ENCODE data around the gene AP4B1. TPM values are rescaled to one million over a fixed set of nuclear protein-coding genes. Genes with fewer than 3 reads are reported as not detected.
A peak's percentile ranks its signal among the peaks of the same experiment; 100 is the strongest.

AP4B1 gene
- total and polyA plus RNA-seq, 2 donors (not counting 1 experiment from before 2014, with no cell fraction given) = 52.2 to 55.2 TPM

DNA sequence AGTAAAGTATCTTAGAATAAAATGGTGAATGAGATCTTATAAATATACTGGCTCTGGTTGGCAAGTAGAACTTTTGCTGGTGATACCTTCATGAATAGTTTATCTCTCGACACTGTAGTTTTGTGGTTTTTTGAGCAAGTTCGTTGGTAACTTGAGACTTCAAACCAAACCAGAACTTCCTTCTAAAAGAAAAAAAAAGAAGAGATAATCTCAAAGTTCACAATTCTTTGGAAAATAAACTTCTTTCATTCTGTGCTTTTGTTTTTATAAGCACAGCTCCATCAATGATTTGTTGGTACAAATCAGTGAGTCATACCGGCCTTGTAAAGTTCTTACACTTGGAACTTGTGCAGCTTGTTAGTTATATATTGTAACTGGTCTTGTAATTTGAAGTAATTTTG, 26.9 kb upstream of the AP4B1 start:
- ChIA-PET CTCF (interaction anchor here (0.7 to 7.2 kb wide), 6 partner anchors 14 to 101 kb away, joined by 3 to 94 read pairs (median 3); partner anchors contain the start of genes AP4B1 and DCLRE1B), POLR2A (interaction anchor here (0.5 to 0.9 kb wide), 2 partner anchors 13 to 18 kb away, joined by 3 to 6 read pairs; no protein-coding TSS in a partner anchor)
- Histone ChIP-seq H4K20me1 (ENCODE audit: control insufficient read depth, insufficient read depth, low read length, poor library complexity, severe bottlenecking) (peaks cover 43% of the 10 kb centered on the region), H3K27ac (ENCODE audit: low read length in 2 of 2) (peak overlapping the region in 1 of 2 donors; percentile 99), H3K9ac (ENCODE audit: low read length) (peak overlapping the region; percentile 99), H3K79me2 (ENCODE audit: control insufficient read depth, insufficient read depth, low read length) (peaks cover 68% of the 10 kb centered on the region), H3K27me3 (replicated peaks in 1 of 4; ENCODE audit: control extremely low read depth in 1 of 4, control insufficient read depth in 3 of 4, insufficient read depth in 4 of 4, low read length in 3 of 4) (no peaks in the 10 kb centered on the region), H3K4me2 (replicated peaks; ENCODE audit: low read depth, low read length, poor library complexity, severe bottlenecking) (peak overlapping the region; percentile 85), H3K36me3 (replicated peaks in 1 of 2; ENCODE audit: control extremely low read depth in 1 of 2, control insufficient read depth in 1 of 2, extremely low read depth in 1 of 2, insufficient read depth in 2 of 2, low read length in 1 of 2) (no peaks in the 10 kb centered on the region), H3K4me1 (ENCODE audit: control insufficient read depth in 2 of 2, insufficient read depth in 2 of 2, low read length in 2 of 2) (peaks cover 36 to 40% of the 10 kb centered on the region in 2 donors), H3K9me3 (ENCODE audit: control extremely low read depth in 1 of 3, control insufficient read depth in 2 of 3, insufficient read depth in 1 of 3, low read length in 2 of 3) (peaks cover 0 to 3% (median 0%) of the 10 kb centered on the region in 3 donors), H2AFZ (ENCODE audit: insufficient read depth, low read depth, low read length, poor library complexity, severe bottlenecking) (no peak overlapping the region), H3K4me3 (ENCODE audit: control extremely low read depth in 1 of 5, extremely low read depth in 1 of 5, insufficient read depth in 1 of 5, low read depth in 2 of 5, low read length in 4 of 5) (peak overlapping the region in 2 of 5 experiments; percentile 9 to 29)
- TF ChIP-seq EZH2 (IDR thresholded peaks at IDR 0.05; ENCODE audit: borderline replicate concordance, insufficient read depth, low read depth, low read length, poor library complexity, severe bottlenecking) = no peak
- TF ChIP-seq, protein P1, sequence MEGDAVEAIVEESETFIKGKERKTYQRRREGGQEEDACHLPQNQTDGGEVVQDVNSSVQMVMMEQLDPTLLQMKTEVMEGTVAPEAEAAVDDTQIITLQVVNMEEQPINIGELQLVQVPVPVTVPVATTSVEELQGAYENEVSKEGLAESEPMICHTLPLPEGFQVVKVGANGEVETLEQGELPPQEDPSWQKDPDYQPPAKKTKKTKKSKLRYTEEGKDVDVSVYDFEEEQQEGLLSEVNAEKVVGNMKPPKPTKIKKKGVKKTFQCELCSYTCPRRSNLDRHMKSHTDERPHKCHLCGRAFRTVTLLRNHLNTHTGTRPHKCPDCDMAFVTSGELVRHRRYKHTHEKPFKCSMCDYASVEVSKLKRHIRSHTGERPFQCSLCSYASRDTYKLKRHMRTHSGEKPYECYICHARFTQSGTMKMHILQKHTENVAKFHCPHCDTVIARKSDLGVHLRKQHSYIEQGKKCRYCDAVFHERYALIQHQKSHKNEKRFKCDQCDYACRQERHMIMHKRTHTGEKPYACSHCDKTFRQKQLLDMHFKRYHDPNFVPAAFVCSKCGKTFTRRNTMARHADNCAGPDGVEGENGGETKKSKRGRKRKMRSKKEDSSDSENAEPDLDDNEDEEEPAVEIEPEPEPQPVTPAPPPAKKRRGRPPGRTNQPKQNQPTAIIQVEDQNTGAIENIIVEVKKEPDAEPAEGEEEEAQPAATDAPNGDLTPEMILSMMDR (IDR thresholded peaks at IDR 0.05) = no peak
- Mint-ChIP-seq H3K9me3 (ENCODE audit: insufficient read depth) (no peaks in the 10 kb centered on the region), H3K27ac (no peak overlapping the region), H3K27me3 (no peaks in the 10 kb centered on the region), H3K4me1 (peaks cover 62% of the 10 kb centered on the region), H3K4me3 (peak overlapping the region; percentile 97)
- DNase-seq (peak; percentile 9), ATAC-seq (ENCODE audit: low read depth) (no peak)
- no CpG with 5 or more reads among the region's 3 CpGs for WGBS (ENCODE audit: insufficient coverage)
- intact Hi-C loops (cut with micrococcal nuclease) = no loop called here

DNA sequence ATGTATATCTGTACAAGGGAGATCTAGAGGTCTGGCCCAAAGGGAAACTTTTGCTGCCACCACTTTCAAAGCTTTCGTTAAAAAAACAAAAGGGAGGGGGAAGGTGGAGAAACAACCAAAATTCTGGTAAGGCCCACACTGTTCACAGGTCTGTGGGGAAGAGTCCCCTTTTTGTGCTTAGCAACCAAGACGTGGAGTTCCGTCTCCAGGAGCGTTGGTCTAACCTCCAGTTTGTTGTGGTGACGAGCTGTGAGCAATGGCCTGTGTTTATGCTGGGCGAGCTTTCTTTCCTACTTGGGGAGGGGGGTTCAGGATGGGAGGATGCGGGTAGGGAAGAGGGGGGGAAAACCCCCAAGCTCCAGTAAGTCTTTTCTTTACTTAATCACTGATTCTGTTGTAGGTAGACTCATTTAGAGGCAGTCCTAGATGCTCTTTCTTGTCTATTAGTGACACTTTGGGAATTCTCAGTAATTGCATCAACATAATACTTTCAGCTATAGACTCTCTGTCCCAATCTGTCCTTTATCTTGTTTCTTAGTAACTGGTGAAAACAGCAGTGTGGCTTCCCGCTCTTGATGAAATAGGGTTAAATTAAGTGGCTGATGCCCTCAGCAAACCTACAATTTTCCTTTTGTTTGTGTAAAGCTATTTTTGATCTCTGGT, 26.0 kb upstream of the AP4B1 start:
- Mint-ChIP-seq H3K4me1 (peaks cover 58% of the 10 kb centered on the region), H3K27me3 (no peaks in the 10 kb centered on the region), H3K9me3 (ENCODE audit: insufficient read depth) (no peaks in the 10 kb centered on the region), H3K4me3 (peak overlapping the region; percentile 97), H3K27ac (peak overlapping the region; percentile 94)
- Histone ChIP-seq H3K36me3 (replicated peaks in 1 of 2; ENCODE audit: control extremely low read depth in 1 of 2, control insufficient read depth in 1 of 2, extremely low read depth in 1 of 2, insufficient read depth in 2 of 2, low read length in 1 of 2) (no peaks in the 10 kb centered on the region), H3K27me3 (replicated peaks in 1 of 4; ENCODE audit: control extremely low read depth in 1 of 4, control insufficient read depth in 3 of 4, insufficient read depth in 4 of 4, low read length in 3 of 4) (no peaks in the 10 kb centered on the region), H3K9ac (ENCODE audit: low read length) (peak overlapping the region; percentile 99), H3K4me2 (replicated peaks; ENCODE audit: low read depth, low read length, poor library complexity, severe bottlenecking) (peak overlapping the region; percentile 85), H3K27ac (ENCODE audit: low read length in 2 of 2) (peak overlapping the region; percentile 90 to 99), H3K4me1 (ENCODE audit: control insufficient read depth in 2 of 2, insufficient read depth in 2 of 2, low read length in 2 of 2) (peaks cover 36 to 40% of the 10 kb centered on the region in 2 donors), H2AFZ (ENCODE audit: insufficient read depth, low read depth, low read length, poor library complexity, severe bottlenecking) (peak overlapping the region; percentile 93), H3K4me3 (ENCODE audit: control extremely low read depth in 1 of 5, extremely low read depth in 1 of 5, insufficient read depth in 1 of 5, low read depth in 2 of 5, low read length in 4 of 5) (peak overlapping the region; percentile 76 to 90 (median 86)), H3K79me2 (ENCODE audit: control insufficient read depth, insufficient read depth, low read length) (peaks cover 59% of the 10 kb centered on the region), H4K20me1 (ENCODE audit: control insufficient read depth, insufficient read depth, low read length, poor library complexity, severe bottlenecking) (peaks cover 38% of the 10 kb centered on the region), H3K9me3 (ENCODE audit: control extremely low read depth in 1 of 3, control insufficient read depth in 2 of 3, insufficient read depth in 1 of 3, low read length in 2 of 3) (peaks cover 0 to 3% (median 0%) of the 10 kb centered on the region in 3 donors)
- WGBS (ENCODE audit: insufficient coverage) = 0% methylated on average over 2 of the region's 8 CpGs
- intact Hi-C loops (cut with micrococcal nuclease) = no loop called here
- TF ChIP-seq, protein P1 (IDR thresholded peaks at IDR 0.05) = no peak
- no peak for TF ChIP-seq EZH2 (IDR thresholded peaks at IDR 0.05; ENCODE audit: borderline replicate concordance, insufficient read depth, low read depth, low read length, poor library complexity, severe bottlenecking)
- ATAC-seq (ENCODE audit: low read depth) (no peak), DNase-seq (peak; percentile 78)
- ChIA-PET POLR2A (interaction anchor here (0.9 to 3.5 kb wide), 2 partner anchors 18 to 25 kb away, joined by 3 to 50 read pairs; partner anchors contain the start of genes AP4B1 and DCLRE1B), CTCF (interaction anchor here (0.9 to 7.2 kb wide), 7 partner anchors 15 to 172 kb away, joined by 3 to 94 read pairs (median 3); partner anchors contain the start of genes AP4B1, DCLRE1B and PHTF1)
